GM19023 (cell line): ENCODE measurements around the gene UBA1.
"Not testable (repeated sequence)": the region's sequence is repeated elsewhere in the genome, so short reads cannot be mapped to it uniquely, and the experiment has no call there.

Experiments used
- ATAC-seq: cut with Tn5 transposase; IDR thresholded peaks from one replicate; pipeline ENCODE4 v1.9.1; 2021; ENCODE audit warnings: mild to moderate bottlenecking, moderate library complexity; ENCODE audit not compliant: unreplicated experiment

The UBA1 gene

GRCh38 chrX:47247999-47248320, 54.3 kb downstream of the UBA1 start:
- ATAC-seq: no peak

- no peak for ATAC-seq
Measured at GRCh38 chrX:47248576-47248975, 54.9 kb downstream of the UBA1 start.

- ATAC-seq: no peak
Measured at GRCh38 chrX:47250017-47250347, 56.4 kb downstream of the UBA1 start.

GRCh38 chrX:47257620-47258019, 64.0 kb downstream of the UBA1 start:
- not testable (repeated sequence) for ATAC-seq
